ENCODE data around the gene PNPLA2.
A peak's percentile ranks its signal among the peaks of the same experiment; 100 is the strongest.

Gene PNPLA2

GRCh38 chr11:818396-819128 is at the start of gene PNPLA2:
TSS of gene PNPLA2 (plus strand) at chr11:818914. CDS start at chr11:819719, 805 bp downstream.
- no peak for DNase-seq

- DNase-seq: no peak
Measured at GRCh38 chr11:769887-770641, 48.6 kb upstream of the PNPLA2 start.

- DNase-seq: no peak
Measured at GRCh38 chr11:770642-771616, 47.8 kb upstream of the PNPLA2 start.

GRCh38 chr11:771617-772204 is 47.0 kb upstream of the PNPLA2 start:
- no peak for DNase-seq

- no peak for DNase-seq
Measured at GRCh38 chr11:772429-773390, 46.0 kb upstream of the PNPLA2 start.

GRCh38 chr11:773425-773824 is 45.3 kb upstream of the PNPLA2 start:
- DNase-seq: no peak

- no peak for DNase-seq
Measured at GRCh38 chr11:773830-774229, 44.9 kb upstream of the PNPLA2 start.

GRCh38 chr11:774873-775592 is 43.7 kb upstream of the PNPLA2 start:
- DNase-seq: no peak

GRCh38 chr11:776263-776560 is 42.5 kb upstream of the PNPLA2 start:
- DNase-seq: no peak

GRCh38 chr11:776561-777287 is 42.0 kb upstream of the PNPLA2 start:
- peak; percentile 41 for DNase-seq

- DNase-seq: peak; percentile 97
Measured at GRCh38 chr11:777288-778255, 41.1 kb upstream of the PNPLA2 start, which contains the start of gene GATD1. TSS of gene GATD1 (minus strand) at chr11:777487. CDS start at chr11:777462, 25 bp downstream.

- DNase-seq: no peak
Measured at GRCh38 chr11:778976-779954, 39.4 kb upstream of the PNPLA2 start.

- DNase-seq: no peak
Measured at GRCh38 chr11:779955-780532, 38.7 kb upstream of the PNPLA2 start.

GRCh38 chr11:782264-783174 is 36.2 kb upstream of the PNPLA2 start:
- DNase-seq: no peak

- no peak for DNase-seq
Measured at GRCh38 chr11:783581-784015, 35.1 kb upstream of the PNPLA2 start.
